ENCODE data around the gene ADAT1.

GRCh38 chr16:75584108-75584507 is 39.0 kb downstream of the ADAT1 start:
- TF ChIP-seq CTCF (IDR thresholded peaks at IDR 0.05; ENCODE audit: low read length): no peak
- no peak for TF ChIP-seq EZH2 (optimal IDR thresholded peaks at IDR 0.05; ENCODE audit: low read depth, low read length)
- no peak for TF ChIP-seq EZH2phosphoT487 (IDR thresholded peaks at IDR 0.05; ENCODE audit: low read length)

All from MM.1S (cell line).